ENCODE measurements around the gene CEP250.
"Not testable (repeated sequence)": the region's sequence is repeated elsewhere in the genome, so short reads cannot be mapped to it uniquely, and the experiment has no call there.

Gene CEP250

DNA sequence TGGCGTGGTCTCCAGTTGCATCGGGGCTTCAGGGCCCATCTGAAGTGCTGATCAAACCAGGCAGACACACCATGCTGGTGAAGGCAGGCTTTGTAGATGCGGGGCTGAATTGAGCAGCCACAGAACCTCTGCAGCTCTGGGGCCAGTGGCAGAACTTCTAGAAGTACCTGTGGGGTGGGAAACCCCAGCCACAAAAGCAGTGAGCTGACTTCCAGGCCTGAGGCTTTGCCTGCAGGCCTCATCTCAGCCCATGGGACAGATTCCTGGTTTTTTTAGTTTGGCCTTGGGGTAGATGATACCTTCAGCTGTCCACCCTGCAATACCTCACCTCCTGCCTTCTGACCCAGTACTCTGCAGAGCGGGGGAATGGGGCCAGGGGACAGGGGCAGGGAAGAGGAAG, 59.9 kb downstream of the CEP250 start:
- H3K27ac ChIP-seq (replicated peaks; ENCODE audit: low read length), result no peak overlapping the region
- H2BK15ac ChIP-seq (ENCODE audit: low read length), result no peak overlapping the region
- no peak overlapping the region for H4K91ac ChIP-seq (ENCODE audit: low read depth, low read length, poor library complexity)
- no peak overlapping the region for H3K9ac ChIP-seq (ENCODE audit: low read depth, low read length, poor library complexity)
- H3K4ac ChIP-seq (ENCODE audit: low read length), result no peak overlapping the region
- no peak overlapping the region for H3K14ac ChIP-seq (ENCODE audit: low read length)
- H2AFZ ChIP-seq (ENCODE audit: low read length), result no peak overlapping the region
- no peak overlapping the region for H2AK5ac ChIP-seq (ENCODE audit: low read depth, low read length)
- H3K27me3 ChIP-seq (ENCODE audit: control insufficient read depth in 3 of 3, insufficient read depth in 3 of 3, low read depth in 1 of 3, low read length in 3 of 3), result no peaks in the 10 kb centered on the region
- DNase-seq (ENCODE audit: low spot score), result no peak
- no peak overlapping the region for H3K4me2 ChIP-seq (ENCODE audit: insufficient read depth, low read length, poor library complexity, severe bottlenecking)
- no peak overlapping the region for H3K23ac ChIP-seq (ENCODE audit: low read depth, low read length, poor library complexity)
- H3K4me3 ChIP-seq (ENCODE audit: low read length in 2 of 2), result no peak overlapping the region
- H2BK12ac ChIP-seq (ENCODE audit: low read length), result no peak overlapping the region
- no peak overlapping the region for H2BK5ac ChIP-seq (ENCODE audit: low read length)
- H3K36me3 ChIP-seq (replicated peaks in 1 of 2; ENCODE audit: control insufficient read depth in 2 of 2, insufficient read depth in 2 of 2, low read length in 2 of 2), result peaks cover 15 to 44% of the 10 kb centered on the region in 2 donors
- WGBS, 2 donors (ENCODE audit: extremely low coverage in 2 of 2, insufficient read length in 2 of 2, insufficient replicate concordance in 1 of 2), result no CpG with 5 or more reads among the region's 4 CpGs
- no peak overlapping the region for H4K8ac ChIP-seq (ENCODE audit: low read depth, low read length)
- H3K9me3 ChIP-seq (replicated peaks in 1 of 2; ENCODE audit: control insufficient read depth in 2 of 2, insufficient read depth in 1 of 2, low read depth in 1 of 2, low read length in 2 of 2), result no peaks in the 10 kb centered on the region
- no peak overlapping the region for H2BK120ac ChIP-seq (ENCODE audit: low read depth, low read length)
- no peak overlapping the region for H3K18ac ChIP-seq (ENCODE audit: low read length)
- no peaks in the 10 kb centered on the region for H3K79me1 ChIP-seq (ENCODE audit: low read depth, low read length)
- no peaks in the 10 kb centered on the region for H3K4me1 ChIP-seq (ENCODE audit: control insufficient read depth in 2 of 2, insufficient read depth in 1 of 2, low read depth in 1 of 2, low read length in 2 of 2)

DNA sequence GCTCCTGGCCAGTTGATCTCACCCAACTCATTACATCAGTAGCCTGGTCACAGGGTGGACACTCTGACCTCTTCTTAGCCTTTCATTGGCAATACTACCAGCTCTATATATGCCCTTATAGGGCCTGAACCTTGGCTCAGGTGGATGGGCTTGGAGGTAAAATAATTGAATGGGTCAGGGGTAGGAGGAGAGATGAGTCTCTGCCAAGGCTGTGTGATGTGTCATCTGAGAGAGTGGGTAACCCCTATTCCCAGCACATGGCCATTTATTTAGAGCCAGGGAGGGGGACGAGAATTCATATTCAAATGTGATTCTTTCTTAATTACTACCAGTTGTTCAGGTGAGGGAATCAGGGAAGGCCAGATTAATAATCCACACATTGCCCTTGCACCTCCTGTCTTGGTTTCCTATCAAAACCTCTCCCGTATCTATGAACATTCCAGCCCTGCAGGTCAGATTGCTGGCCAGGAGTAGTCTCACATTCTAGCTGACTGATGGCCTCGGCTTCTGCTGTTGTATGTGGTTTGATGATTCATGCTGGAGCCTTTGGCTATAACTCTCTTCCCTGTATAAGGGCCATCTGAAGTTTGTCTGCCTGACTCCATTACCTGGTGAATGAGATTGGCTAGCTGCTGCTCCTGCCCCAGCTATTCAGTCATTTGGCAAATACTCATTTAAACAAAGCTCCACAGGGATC, 60.7 kb downstream of the CEP250 start:
- Histone ChIP-seq H3K4ac (ENCODE audit: low read length) (no peak overlapping the region), H3K4me1 (ENCODE audit: control insufficient read depth in 2 of 2, insufficient read depth in 1 of 2, low read depth in 1 of 2, low read length in 2 of 2) (no peaks in the 10 kb centered on the region), H3K14ac (ENCODE audit: low read length) (no peak overlapping the region), H3K4me3 (ENCODE audit: low read length in 2 of 2) (no peak overlapping the region), H2AK5ac (ENCODE audit: low read depth, low read length) (no peak overlapping the region), H3K79me1 (ENCODE audit: low read depth, low read length) (no peaks in the 10 kb centered on the region), H3K27me3 (ENCODE audit: control insufficient read depth in 3 of 3, insufficient read depth in 3 of 3, low read depth in 1 of 3, low read length in 3 of 3) (no peaks in the 10 kb centered on the region), H2BK5ac (ENCODE audit: low read length) (no peak overlapping the region), H2BK15ac (ENCODE audit: low read length) (no peak overlapping the region), H3K9ac (ENCODE audit: low read depth, low read length, poor library complexity) (no peak overlapping the region), H2BK12ac (ENCODE audit: low read length) (no peak overlapping the region), H3K36me3 (replicated peaks in 1 of 2; ENCODE audit: control insufficient read depth in 2 of 2, insufficient read depth in 2 of 2, low read length in 2 of 2) (peaks cover 13 to 37% of the 10 kb centered on the region in 2 donors), H3K18ac (ENCODE audit: low read length) (no peak overlapping the region), H3K23ac (ENCODE audit: low read depth, low read length, poor library complexity) (no peak overlapping the region), H2BK120ac (ENCODE audit: low read depth, low read length) (no peak overlapping the region), H3K27ac (replicated peaks; ENCODE audit: low read length) (no peak overlapping the region), H3K9me3 (replicated peaks in 1 of 2; ENCODE audit: control insufficient read depth in 2 of 2, insufficient read depth in 1 of 2, low read depth in 1 of 2, low read length in 2 of 2) (no peaks in the 10 kb centered on the region), H4K8ac (ENCODE audit: low read depth, low read length) (no peak overlapping the region), H4K91ac (ENCODE audit: low read depth, low read length, poor library complexity) (no peak overlapping the region), H2AFZ (ENCODE audit: low read length) (no peak overlapping the region), H3K4me2 (ENCODE audit: insufficient read depth, low read length, poor library complexity, severe bottlenecking) (no peak overlapping the region)
- WGBS, 2 donors (ENCODE audit: extremely low coverage in 2 of 2, insufficient read length in 2 of 2, insufficient replicate concordance in 1 of 2), result no CpG with 5 or more reads among the region's 3 CpGs
- no peak for DNase-seq (ENCODE audit: low spot score)

GRCh38 chr20:35517125-35517524, 61.7 kb downstream of the CEP250 start:
- Histone ChIP-seq H3K23ac (ENCODE audit: low read depth, low read length, poor library complexity) (no peak overlapping the region), H2BK5ac (ENCODE audit: low read length) (no peak overlapping the region), H4K91ac (ENCODE audit: low read depth, low read length, poor library complexity) (no peak overlapping the region), H2BK120ac (ENCODE audit: low read depth, low read length) (no peak overlapping the region), H3K9me3 (replicated peaks in 1 of 2; ENCODE audit: control insufficient read depth in 2 of 2, insufficient read depth in 1 of 2, low read depth in 1 of 2, low read length in 2 of 2) (no peaks in the 10 kb centered on the region), H3K4me2 (ENCODE audit: insufficient read depth, low read length, poor library complexity, severe bottlenecking) (no peak overlapping the region), H4K8ac (ENCODE audit: low read depth, low read length) (no peak overlapping the region), H3K79me1 (ENCODE audit: low read depth, low read length) (no peaks in the 10 kb centered on the region), H3K4me1 (ENCODE audit: control insufficient read depth in 2 of 2, insufficient read depth in 1 of 2, low read depth in 1 of 2, low read length in 2 of 2) (no peaks in the 10 kb centered on the region), H3K4ac (ENCODE audit: low read length) (no peak overlapping the region), H2BK12ac (ENCODE audit: low read length) (no peak overlapping the region), H3K18ac (ENCODE audit: low read length) (no peak overlapping the region), H2AK5ac (ENCODE audit: low read depth, low read length) (no peak overlapping the region), H3K9ac (ENCODE audit: low read depth, low read length, poor library complexity) (no peak overlapping the region), H2BK15ac (ENCODE audit: low read length) (no peak overlapping the region), H2AFZ (ENCODE audit: low read length) (no peak overlapping the region), H3K36me3 (replicated peaks in 1 of 2; ENCODE audit: control insufficient read depth in 2 of 2, insufficient read depth in 2 of 2, low read length in 2 of 2) (peaks cover 6 to 26% of the 10 kb centered on the region in 2 donors), H3K27ac (replicated peaks; ENCODE audit: low read length) (no peak overlapping the region), H3K4me3 (ENCODE audit: low read length in 2 of 2) (peak overlapping the region in 1 of 2 donors; percentile 36), H3K27me3 (ENCODE audit: control insufficient read depth in 3 of 3, insufficient read depth in 3 of 3, low read depth in 1 of 3, low read length in 3 of 3) (no peaks in the 10 kb centered on the region), H3K14ac (ENCODE audit: low read length) (no peak overlapping the region)
- WGBS, 2 donors (ENCODE audit: extremely low coverage in 2 of 2, insufficient read length in 2 of 2, insufficient replicate concordance in 1 of 2), result no CpG with 5 or more reads among the region's 1 CpG
- DNase-seq (ENCODE audit: low spot score), result no peak

DNA sequence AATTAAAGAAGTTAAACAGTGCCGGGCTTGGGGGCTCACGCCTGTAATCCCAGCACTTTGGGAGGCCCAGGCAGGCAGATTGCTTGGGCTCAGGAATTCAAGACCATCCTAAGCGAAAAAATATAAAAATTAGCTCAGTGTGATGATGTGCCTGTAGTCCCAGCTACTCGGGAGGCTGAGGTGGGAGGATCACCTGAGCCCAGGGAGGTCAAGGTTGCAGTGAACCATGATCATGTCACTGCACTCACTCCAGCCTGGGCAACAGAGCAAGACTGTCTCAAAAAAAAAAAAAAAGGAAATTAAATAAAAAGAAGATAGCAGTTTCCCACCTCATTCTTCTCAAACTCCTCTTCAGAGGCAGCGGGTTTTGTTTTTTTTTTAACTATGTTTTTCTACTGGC, 62.4 kb downstream of the CEP250 start:
- not testable (repeated sequence) for H3K14ac ChIP-seq (ENCODE audit: low read length); DNase-seq (ENCODE audit: low spot score); H3K4me2 ChIP-seq (ENCODE audit: insufficient read depth, low read length, poor library complexity, severe bottlenecking); H3K4me3 ChIP-seq (ENCODE audit: low read length in 2 of 2); H2BK15ac ChIP-seq (ENCODE audit: low read length); H4K8ac ChIP-seq (ENCODE audit: low read depth, low read length); H3K27ac ChIP-seq (replicated peaks; ENCODE audit: low read length); H3K18ac ChIP-seq (ENCODE audit: low read length); H4K91ac ChIP-seq (ENCODE audit: low read depth, low read length, poor library complexity); H3K4ac ChIP-seq (ENCODE audit: low read length); H2BK120ac ChIP-seq (ENCODE audit: low read depth, low read length); H2AFZ ChIP-seq (ENCODE audit: low read length); H2AK5ac ChIP-seq (ENCODE audit: low read depth, low read length); H2BK5ac ChIP-seq (ENCODE audit: low read length); H3K4me1 ChIP-seq (ENCODE audit: control insufficient read depth in 2 of 2, insufficient read depth in 1 of 2, low read depth in 1 of 2, low read length in 2 of 2); H3K9me3 ChIP-seq (replicated peaks in 1 of 2; ENCODE audit: control insufficient read depth in 2 of 2, insufficient read depth in 1 of 2, low read depth in 1 of 2, low read length in 2 of 2); H3K9ac ChIP-seq (ENCODE audit: low read depth, low read length, poor library complexity); H3K27me3 ChIP-seq (ENCODE audit: control insufficient read depth in 3 of 3, insufficient read depth in 3 of 3, low read depth in 1 of 3, low read length in 3 of 3); H3K79me1 ChIP-seq (ENCODE audit: low read depth, low read length); H3K23ac ChIP-seq (ENCODE audit: low read depth, low read length, poor library complexity); H2BK12ac ChIP-seq (ENCODE audit: low read length)
- WGBS, 2 donors (ENCODE audit: extremely low coverage in 2 of 2, insufficient read length in 2 of 2, insufficient replicate concordance in 1 of 2), result no CpG with 5 or more reads among the region's 5 CpGs
- peaks cover 2 to 20% of the 10 kb centered on the region in 2 donors for H3K36me3 ChIP-seq (replicated peaks in 1 of 2; ENCODE audit: control insufficient read depth in 2 of 2, insufficient read depth in 2 of 2, low read length in 2 of 2)

All from neuronal stem cell (in vitro differentiated cells).